GM04504 (cell line): ENCODE results near the gene RHCG.

Source experiments
- DNase-seq: peaks from one replicate; pipeline ENCODE4 v3.0.0-alpha.2; 2012; ENCODE audit warnings: low read depth

Gene RHCG

DNA sequence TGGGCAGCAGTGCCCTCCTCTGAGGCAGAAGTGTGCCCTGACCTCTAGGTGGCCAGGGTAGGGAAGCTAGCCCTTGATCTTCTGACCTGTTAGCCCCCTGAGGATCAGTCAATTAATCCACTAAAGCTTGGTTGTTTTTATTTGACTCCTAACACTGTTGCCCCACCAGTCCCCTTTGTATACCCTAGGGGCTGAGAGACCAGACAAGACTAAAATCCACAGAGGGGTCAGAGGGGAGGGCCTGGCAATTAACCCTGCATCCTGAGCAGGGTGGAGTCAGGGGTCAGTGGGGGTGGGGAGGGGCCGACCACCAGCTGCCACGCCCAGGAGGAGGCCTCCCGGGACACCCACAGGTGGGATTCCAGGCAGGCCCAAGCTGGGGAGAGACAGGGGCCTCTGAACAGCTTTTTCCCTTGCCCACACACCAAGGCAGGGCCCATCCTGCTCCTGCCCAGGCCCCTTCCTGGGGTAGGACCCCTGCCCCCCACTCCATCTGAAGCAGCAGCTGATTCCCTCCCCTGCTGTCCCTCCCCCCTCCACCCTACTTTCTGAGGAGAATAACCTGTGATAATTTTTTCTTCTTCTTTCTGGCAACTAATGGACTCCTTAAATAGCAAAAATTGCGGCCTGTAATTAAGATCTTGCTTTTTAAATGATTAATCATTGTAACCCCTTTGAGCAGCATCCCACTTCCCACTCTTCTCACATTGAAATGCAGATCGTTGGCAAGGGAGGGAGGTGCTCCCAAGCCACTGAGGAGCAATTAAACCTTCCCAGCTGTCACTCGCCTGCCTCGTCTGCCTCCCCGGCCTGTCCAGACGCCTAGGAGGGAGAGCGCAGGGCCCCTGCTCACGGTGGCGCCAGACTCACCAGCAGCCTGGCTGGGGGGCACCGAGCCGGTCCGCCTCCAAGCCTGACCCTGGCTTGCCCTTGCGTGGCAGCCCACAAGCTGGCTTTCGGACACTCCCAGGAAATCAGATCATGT, 51.9 kb downstream of the RHCG start:
- no peak for DNase-seq

DNA sequence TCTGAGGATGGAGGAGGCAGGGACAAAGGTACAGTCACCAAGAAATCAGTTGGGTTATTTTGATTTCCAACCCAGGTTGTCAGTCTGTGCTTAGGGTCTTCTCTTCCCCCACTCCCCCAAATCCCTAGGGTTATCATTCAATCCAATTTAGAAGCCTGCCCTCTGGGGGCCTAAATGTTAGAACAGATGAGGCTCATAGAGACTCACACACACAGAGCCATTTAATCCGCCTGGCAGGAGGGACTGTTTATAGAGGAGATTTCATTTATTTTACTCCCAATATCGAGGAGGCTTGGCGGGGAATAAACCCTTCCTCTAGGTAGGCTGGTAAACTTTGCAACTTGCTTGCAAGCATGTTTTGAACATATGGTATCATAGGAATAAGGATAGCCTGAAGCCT, 52.8 kb downstream of the RHCG start:
- DNase-seq: no peak

DNA sequence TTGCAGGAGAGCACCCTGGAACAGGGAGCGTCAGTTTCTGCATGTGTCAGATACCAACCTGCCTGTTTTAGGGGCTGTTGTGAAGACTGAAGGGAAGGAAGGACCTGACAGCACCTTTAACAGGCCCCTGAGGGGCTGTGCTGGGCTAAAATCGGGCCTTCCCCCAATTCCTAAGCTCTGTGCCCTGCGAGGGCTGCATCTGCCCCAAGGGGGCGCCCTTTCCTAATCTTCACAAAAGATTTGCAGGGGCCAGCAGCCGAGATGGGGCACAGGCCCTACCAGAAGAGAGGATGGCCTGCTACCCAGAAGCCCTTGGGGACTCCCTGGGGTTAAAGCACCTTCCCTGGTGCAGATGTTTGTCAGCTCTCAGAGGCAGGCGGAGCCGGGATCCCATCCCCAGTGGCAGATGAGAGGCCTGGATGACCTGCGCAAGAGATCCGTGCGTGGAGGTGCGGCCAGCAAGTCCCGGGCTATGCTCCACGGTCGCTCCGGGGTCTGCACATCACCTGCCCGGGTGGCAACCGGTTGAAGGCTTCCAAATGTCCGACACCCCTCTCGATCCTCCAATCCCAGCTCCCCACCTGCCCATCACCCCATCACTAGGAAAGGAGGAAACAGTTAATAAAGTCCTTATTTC, 53.6 kb downstream of the RHCG start:
- DNase-seq: no peak

DNA sequence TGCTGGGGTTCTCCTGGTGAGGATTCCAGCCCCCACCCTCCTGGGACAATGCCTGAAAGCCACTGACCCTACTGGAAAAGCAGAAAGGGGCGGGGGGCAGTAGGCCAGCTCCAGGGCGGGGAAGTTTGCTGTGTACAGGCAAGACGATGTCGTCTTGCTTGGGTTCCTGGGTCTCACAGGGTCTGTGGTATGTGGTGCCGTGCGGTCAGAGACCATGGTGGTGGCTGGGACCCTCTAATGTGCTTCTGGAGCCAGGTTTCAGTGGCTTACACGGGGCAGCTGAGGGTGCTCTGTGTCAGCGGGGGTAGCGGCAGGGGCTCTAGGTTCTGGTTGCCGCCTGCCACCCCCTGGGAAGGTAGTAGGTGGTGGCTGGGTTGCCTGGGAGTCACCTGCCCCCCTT, 54.2 kb downstream of the RHCG start:
- DNase-seq: no peak

DNA sequence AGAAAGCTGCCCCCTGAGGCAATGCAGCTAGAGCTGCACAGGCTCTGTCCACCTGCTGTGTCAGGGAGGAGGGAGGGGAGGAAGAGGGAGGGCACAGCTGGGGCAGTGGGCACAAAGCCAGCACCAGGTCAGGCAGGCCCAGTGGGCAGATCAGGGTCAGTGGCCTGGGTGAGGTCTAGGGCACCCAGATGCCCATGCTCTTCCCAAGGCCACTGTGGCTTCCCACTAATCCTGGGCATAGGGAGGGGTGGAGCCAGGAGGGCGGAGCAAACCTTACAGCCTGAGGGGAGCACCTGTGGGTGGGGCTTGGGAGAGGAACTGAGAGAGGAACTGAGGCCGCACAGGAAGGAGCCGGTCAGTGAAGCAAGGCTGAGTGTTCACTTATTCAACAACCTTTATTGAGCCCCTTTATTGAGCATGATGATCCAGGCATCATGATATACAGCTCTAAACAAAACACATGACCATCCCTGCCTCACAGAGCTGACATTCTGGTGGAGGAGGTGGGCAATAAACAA, 55.0 kb downstream of the RHCG start:
- no peak for DNase-seq

DNA sequence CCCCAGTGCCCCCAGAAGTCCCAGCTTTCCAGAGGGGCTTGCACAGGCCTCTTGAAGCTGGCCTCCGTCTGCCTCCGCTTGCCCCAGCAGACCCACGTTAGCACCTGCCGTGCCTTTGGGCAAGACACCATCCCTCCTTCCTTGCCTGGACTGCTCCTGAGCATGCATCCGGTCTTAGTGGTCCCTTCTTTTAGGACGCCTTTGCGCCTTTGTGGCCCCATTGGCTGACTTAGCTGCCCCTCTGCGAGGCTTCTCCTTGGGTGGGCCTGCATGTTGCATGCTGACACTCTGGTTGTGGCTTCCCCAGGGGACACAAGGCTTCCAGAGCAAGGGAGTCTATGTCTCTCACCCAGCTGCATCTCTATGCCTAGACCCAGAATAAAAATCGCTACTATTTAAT, 56.6 kb downstream of the RHCG start:
- no peak for DNase-seq

DNA sequence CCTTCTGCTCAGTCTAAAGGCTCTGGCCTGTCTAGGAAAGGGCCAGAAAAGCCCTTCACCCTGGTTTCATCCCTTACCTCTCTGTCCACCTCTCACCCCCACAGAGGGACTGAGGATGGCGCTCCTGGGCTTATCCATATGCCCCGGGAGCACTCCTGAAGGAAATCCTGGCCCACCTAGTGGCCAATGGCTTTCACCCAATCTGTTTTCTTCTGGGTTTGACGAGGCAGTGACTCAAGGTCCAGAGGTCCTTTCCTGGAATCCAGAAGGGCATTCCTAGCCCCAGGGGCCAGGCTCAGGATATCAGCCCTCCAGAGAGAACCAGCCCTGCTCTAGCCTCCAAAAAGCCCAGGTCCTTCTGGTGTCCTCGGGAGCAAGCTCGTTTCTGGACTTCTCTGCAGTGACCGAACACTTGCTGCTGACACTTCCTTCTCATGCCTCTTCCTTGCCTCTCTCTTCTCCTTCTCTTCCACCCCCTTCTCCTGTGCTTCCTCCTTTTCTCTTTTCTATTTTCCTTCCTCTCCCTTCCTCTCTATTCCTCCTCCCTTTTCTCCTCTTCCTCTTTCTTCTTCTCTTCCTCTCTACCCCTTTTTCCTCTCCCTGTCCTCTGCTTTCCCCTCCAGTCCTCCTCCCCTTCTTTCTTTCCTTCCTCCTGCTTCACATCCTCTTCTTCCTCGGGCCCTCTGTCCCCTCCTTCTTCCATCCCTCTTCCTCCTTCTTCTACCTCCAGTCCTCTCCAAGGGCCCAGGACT, 59.6 kb downstream of the RHCG start:
- no peak for DNase-seq

DNA sequence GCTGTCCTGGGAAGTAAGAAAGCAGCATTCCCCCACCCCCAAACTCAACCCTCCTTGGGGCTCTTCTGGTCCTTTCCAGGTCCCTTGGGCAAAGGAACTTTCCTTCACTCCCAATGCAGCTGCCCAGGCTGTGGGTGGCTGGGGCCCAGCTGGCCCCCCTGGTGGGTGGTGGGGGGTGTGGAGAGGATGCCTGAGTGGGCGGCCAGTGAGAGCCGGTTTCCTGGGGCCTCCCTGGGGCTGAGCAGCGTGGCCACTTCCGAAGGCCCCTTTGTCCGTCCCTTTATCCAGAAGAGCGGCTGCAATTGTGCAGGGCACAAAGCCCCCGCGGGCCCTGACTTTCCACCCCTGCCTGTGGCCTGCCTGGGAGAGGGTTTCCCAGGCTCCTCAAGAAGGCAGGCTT, 61.0 kb downstream of the RHCG start:
- DNase-seq: no peak

DNA sequence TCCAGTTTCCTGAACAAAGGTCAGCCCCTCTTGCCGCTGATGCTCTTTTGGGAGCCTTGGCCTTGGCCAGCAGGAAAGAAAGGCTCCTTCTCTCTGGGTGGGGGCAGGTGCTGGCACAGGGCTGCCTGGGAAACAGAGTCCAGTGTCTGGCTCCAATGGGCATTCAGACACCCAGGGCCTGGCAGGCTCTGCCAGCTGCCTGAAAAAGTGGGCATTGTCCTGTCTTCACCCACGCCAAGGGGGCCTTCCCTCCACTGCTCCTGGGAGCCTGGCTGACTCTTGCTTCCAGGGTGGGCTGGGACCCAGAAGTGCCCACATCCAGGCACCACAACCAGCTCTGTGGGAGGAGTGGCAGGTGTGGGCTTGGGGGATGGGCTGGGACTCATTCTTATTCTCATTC, 62.7 kb downstream of the RHCG start:
- no peak for DNase-seq

DNA sequence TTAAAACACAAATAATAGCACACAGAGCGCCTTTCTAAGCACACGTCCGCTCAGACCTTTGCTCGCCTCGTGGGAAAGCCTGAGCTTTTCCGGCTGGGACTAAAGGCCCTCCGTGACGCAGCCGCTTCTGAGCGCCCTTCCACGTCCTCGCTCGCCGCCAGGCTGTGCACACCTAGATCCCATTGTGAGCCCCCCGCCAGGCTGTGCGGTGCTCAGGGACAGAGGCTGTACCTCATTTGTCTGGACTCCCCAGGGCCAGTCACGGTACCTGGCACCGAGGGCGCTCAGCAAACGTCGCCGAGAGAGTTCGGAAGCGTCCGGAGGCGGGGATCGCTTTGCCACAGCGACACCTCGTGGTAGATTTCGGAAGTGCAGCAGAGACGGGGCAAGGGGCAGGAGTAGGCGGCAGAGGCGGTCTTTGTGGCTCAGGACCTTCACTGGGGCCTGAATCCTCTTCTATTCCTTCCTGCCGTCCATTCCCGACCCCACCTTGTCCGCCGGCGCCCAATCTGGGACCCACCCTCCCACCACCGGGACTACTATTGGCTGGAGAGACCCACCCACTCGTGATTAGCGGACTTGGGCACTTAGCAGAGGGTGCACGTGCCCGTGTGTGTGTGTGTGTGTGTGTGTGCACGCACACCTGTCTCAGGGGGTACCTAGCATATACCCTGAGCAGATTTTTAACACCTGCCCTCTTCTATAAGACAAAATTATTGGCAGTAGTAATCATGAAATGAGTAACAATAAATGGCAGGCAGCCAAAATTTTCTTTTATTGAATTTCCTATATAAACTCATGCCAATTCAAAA, 65.6 kb downstream of the RHCG start:
- DNase-seq: peak; percentile 46

DNA sequence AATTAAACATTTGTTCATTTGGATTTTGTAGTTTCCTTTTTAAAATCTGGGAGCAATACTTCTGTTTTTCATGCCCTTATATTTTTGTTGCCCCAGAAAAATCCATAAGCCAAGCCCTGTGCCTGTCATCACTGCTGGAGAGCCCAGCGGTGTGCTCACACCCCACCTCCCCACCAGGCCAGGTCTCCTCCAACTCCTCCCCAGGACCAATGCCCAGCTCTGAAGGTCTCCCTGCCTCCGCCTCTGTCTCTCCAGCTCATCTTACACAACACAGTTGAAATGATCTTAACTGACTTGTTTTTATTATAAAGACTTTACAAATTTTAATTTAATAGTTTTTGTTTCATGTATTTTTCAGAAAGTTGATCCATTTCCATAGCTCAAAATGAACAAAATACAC, 66.4 kb downstream of the RHCG start:
- no peak for DNase-seq

DNA sequence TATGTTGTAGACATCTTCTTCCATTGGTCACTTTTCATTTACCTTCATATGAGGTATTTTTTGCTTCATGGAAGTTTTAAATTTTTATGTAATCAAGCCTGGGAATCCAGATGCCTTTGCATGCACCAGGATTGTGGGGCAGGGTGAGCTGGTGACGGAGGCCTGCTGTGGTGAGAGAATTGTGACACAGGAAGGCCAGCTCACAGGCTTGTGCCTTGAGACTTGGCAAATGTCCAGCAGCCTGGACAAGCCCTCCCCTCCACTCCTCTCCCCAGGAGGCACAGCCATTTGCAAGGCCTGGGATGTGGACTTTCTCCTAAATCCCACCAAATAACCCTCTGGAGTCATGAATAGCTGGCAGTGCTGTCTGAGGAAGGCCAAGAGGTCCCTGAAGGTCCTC, 67.4 kb downstream of the RHCG start:
- DNase-seq: no peak

DNA sequence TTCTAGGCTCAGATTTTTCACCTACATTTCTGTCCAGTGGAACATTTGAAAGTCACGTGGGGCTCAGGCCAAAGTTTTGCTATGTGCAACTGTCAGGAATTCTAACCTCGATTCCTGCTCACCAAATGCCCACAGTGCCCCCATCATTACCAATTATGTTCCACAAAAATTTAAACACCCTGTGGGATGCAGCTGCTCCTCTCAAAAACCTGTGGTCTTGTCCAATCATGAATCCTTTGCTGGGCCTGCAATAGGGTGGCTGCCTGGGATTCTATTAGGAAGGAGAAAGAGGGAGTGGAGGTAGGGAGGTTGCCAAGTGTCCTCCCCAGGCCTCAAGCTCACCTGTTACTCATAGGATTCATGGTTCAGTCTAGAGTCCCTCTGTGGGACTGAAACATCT, 68.1 kb downstream of the RHCG start:
- no peak for DNase-seq

DNA sequence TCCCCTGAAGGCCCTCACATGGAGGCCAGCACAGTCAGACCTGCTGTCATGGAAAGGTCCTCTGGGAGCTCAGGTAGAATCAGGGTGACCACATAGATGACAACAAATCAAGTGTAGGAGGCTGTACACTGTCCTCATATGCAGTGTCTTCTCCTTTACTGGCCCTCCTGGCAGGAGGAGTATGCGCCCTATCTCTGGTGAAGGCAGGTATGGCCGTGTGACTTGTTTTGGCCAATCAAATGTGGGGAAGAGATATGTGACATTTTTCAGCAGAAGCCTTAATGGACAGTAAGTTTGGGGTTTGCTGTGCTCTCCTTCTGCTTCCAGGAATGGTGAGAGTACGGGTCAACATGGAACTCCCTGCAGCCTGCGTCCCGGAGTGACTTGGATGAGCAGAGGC, 69.9 kb downstream of the RHCG start:
- DNase-seq: no peak

DNA sequence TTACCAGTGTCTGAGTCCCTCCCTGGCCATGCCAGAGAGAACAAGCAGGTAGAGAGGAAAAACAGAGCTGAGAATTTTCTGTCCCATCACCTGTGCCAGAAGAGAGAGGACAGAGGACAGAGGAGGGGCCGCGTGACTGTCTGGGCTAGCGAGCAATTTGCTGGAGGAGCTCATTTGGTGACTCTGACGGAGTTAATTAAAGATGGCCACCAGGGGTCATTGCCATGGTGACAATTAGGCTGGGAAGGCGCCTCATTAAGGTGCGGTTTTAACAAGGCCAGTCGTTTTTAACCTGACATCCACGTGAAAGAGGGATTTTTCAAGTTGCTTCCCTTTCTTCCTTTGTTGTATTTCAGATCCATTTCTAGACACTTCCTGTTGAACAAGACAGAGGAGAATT, 72.4 kb downstream of the RHCG start:
- DNase-seq: no peak
